ENCODE results near the gene SHMT1.
"Not testable (repeated sequence)": the region's sequence is repeated elsewhere in the genome, so short reads cannot be mapped to it uniquely, and the experiment has no call there.

SHMT1 gene

GRCh38 chr17:18324140-18325050, 39.0 kb downstream of the SHMT1 start:
- no peak for DNase-seq

DNA sequence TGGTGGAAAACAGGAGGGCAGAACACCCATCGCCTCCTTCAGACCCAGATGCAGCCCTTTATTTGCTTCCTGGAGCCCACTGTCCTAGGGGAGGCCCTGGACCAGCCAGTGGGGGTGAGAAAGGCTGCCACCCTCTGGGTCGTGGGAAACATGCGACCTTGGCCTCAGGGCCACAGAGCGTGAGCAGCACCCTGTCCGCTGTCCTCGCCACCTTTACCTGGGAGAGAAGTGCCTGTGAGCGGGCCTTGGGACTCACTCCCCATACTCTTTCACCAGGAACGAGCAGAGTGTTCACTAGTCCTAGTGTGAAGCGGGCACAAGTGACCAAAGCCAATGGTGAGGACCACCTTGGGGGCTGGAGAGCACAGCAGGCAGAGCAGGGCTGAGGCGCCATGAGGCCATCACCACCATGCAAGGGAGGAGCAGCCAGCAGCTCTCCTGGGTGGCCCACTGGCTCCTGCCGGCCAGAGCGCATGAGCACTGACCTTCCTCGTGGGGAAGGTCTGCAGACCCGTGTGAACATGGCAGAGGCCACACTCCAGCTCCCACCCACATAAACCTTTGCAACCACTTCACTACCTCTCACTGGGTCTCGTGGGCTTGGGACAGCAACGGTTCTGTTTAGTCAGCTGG, 39.7 kb downstream of the SHMT1 start:
- DNase-seq, result no peak

GRCh38 chr17:18323007-18323406, 40.3 kb downstream of the SHMT1 start:
- DNase-seq, result no peak

DNA sequence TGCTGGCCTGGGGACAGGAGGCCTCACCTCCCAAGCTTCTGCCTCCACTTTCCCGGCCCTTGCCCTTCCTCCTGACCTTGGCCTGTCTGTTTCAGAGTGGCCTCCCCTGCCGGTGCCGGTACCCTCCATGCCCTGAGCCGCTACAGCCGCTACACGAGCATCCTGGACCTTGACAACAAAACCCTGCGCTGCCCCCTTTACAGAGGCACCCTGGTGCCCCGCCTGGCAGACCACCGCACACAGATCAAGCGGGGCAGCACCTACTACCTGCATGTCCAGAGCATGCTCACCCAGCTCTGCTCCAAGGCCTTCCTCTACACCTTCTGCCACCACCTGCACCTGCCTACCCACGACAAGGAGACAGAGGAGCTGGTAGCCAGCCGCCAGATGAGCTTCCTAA, 40.8 kb downstream of the SHMT1 start:
- no peak for DNase-seq

GRCh38 chr17:18321309-18321708, 42.0 kb downstream of the SHMT1 start:
- no peak for DNase-seq

DNA sequence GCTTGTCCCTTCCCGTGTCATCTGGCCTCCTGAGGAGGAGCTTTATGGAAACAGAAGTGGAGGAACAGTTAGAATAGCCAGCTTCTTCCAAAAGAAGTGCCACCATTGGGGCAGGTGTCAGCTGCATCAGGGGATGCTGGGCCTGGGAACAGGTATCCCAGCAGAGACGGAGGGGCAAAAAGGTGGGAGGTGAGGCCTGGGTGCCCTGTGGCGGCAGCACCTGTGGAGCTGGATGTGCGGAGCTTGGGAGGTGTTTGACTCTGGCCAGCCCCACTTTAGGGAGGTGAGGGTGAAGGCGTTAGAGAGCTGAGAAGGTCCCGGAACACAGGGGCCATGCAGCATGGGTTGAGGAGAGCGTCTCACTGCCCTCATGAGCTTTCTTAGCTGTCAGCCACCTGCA, 43.0 kb downstream of the SHMT1 start:
- no peak for DNase-seq

- DNase-seq, result peak in 1 of 5 experiments; percentile 46
These were observed 43.6 kb downstream of the SHMT1 start for GRCh38 chr17:18319604-18320256.

- no peak for DNase-seq
These were observed 44.4 kb downstream of the SHMT1 start for GRCh38 chr17:18318771-18319450.

GRCh38 chr17:18318117-18318516, 45.2 kb downstream of the SHMT1 start:
- no peak for DNase-seq

GRCh38 chr17:18315961-18316360, 47.4 kb downstream of the SHMT1 start:
- DNase-seq, result no peak

DNA sequence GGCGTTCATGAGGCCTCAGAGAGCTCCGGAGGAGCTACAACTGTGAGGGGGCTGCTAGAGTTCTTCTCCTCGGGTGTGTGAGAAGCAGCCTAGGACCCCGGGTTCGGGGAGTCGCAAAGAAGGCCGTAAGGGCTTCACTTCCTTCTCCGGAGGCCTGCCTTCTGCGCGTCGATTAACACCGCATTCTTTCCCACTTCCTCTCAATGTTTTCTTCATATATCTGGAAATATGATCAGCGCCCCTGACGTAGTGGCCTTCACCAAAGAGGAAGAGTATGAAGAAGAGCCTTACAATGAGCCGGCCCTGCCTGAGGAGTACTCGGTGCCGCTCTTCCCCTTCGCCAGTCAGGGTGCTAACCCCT, 47.8 kb downstream of the SHMT1 start:
- peak in 2 of 5 experiments; percentile 31 to 85 for DNase-seq

DNA sequence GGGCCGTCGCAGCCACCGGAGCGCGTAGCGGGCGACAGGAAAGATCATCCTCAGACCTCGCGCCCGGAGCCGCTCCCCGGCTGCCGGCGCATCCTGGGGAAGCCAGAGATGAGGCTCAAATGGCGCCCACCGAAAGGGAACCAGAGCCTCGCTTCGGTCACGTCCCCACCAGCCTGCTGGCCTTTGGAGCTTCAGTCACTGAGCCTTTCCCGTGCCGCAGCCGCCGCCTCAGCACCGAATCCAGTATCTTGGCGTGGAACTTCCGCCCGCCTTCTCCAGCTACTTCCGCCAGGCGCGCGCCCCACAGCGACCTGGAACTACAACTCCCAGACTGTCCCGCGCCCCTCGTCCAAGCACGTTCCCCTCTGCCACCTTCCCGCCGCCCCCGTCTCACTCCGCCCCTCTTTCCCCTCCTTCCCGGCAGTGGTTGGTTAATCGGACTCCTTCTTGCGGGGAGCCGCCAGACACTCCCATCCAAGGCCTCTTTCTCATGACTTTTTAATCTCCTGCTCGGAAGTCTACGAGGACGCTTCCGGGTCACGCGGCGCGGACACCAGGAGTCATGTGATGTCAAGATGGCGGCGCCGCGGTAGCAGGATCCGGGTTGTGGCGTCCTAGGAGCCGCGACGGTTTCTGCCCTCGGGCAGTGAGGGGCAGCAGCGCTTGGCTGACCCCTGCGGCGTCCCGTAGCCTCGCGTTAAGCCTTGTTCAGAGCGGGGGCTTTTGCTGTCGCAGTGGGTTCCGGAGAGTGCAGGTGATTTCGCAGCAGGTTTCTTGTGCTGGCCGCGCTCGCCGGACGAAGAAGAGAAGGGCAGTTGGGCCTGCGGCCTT, 48.4 kb downstream of the SHMT1 start, which contains the start of the genes SMCR8 and TOP3A:
SMCR8 (plus strand) TSS at position 563 of the 831 bp plus-strand sequence. CDS start 497 bp downstream, outside the sequence.
TOP3A (minus strand) TSS at position 264 of the 831 bp plus-strand sequence; CDS start at position 48, 216 bp downstream.
- DNase-seq, result peak; percentile 94 to 99 (median 98)

GRCh38 chr17:18314059-18314730, 49.2 kb downstream of the SHMT1 start:
- peak in 1 of 5 experiments; percentile 15 for DNase-seq

- no peak for DNase-seq
These were observed 54.1 kb downstream of the SHMT1 start for GRCh38 chr17:18309202-18309601.

- not testable (repeated sequence) for DNase-seq
These were observed 60.1 kb downstream of the SHMT1 start for GRCh38 chr17:18303206-18303605.

- no peak for DNase-seq
These were observed 62.4 kb downstream of the SHMT1 start for GRCh38 chr17:18300725-18301480.

DNA sequence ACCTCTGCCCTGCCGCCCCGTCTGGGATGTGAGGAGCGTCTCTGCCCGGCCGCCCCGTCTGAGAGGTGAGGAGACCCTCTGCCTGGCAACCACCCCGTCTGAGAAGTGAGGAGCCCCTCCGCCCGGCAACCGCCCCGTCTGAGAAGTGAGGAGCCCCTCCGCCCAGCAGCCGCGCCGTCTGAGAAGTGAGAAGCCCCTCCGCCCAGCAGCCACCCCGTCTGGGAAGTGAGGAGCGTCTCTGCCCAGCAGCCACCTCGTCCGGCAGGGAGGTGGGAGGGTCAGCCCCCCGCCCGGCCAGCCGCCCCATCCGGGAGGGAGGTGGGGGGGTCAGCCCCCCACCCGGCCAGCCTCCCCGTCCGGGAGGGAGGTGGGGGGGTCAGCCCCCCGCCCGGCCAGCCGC, 65.3 kb downstream of the SHMT1 start:
- DNase-seq, result not testable (repeated sequence)

DNA sequence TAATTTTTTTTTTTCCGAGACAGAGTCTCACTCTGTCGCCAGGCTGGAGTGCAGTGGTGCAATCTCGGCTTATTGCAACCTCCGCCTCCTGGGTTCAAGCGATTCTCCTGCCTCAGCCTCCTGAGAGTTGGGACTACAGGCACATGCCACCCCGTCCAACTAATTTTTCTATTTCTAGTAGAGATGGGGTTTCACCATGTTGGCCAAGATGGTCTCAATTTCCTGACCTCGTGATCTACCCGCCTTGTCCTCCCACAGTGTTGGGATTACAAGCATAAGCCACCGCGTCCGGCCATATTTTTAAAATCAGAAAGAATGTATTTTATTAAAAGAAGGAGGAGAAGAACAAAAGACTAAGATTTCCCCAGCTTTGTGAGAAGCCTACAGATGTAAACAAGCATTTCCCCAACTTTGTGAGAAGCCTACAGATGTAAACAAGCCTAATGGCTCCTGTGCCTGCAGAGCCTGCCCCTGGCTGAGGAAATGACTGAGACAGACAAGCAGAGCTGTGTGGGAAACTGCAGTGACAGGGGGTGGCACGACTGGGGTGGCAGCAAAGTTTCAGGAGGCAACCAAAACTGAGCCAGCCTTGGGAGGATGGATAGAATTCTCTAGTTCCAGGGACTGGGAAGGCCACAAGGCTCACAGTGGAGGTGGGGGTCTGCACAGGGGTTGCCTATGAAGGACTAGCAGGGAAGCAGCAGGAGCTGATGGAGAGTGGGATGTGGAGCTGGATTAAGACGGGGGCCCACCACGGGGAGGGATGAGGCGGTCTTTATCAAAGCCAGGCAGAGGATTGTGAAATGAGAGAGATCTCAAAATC, 71.4 kb downstream of the SHMT1 start:
- no peak for DNase-seq

- no peak for DNase-seq
These were observed 78.1 kb downstream of the SHMT1 start for GRCh38 chr17:18285296-18285695.

All from T-helper 2 cell (primary cell).